GM23338 (cell line): ENCODE results near the gene NUDT6. TPM values are rescaled to one million over a fixed set of nuclear protein-coding genes. Genes with fewer than 3 reads are reported as not detected.

Experiments
- ATAC-seq: fragments of 200-7000 bp; cut with Tn5 transposase; 3 replicates; pipeline ENCODE4 v1.9.1; 2020
- DNase-seq: peaks from one replicate; pipeline ENCODE4 v3.0.0-alpha.2; 2015; ENCODE audit warnings: low spot score
- H2AFZ ChIP-seq: fragments of 200-600 bp; sonication (generic); 2 replicates; pipeline ENCODE4 v1.8.0; 2016; ENCODE audit warnings: antibody characterized with exemption, mild to moderate bottlenecking, moderate library complexity
- H3F3A ChIP-seq: fragments of 200-600 bp; sonication (generic); replicated peaks from 2 replicates; pipeline ENCODE4 v1.8.0; 2017; ENCODE audit warnings: antibody characterized with exemption, mixed run types, low read depth
- H3K27ac ChIP-seq: fragments of 200-600 bp; sonication (generic); 2 replicates; pipeline ENCODE4 v1.6.1; 2016; ENCODE audit warnings: low read depth
- H3K27me3 ChIP-seq: fragments of 200-600 bp; sonication (generic); 2 replicates; pipeline ENCODE4 v1.8.0; 2016; ENCODE audit warnings: mild to moderate bottlenecking, mixed run types, moderate library complexity; ENCODE audit not compliant: insufficient read depth
- H3K36me3 ChIP-seq: fragments of 200-600 bp; sonication (generic); 2 replicates; pipeline ENCODE4 v1.8.0; 2016; ENCODE audit warnings: mild to moderate bottlenecking; ENCODE audit not compliant: insufficient read depth
- H3K4me1 ChIP-seq: fragments of 200-600 bp; sonication (generic); 2 replicates; pipeline ENCODE4 v1.8.0; 2016; ENCODE audit warnings: mild to moderate bottlenecking, moderate library complexity; ENCODE audit not compliant: insufficient read depth
- H3K4me2 ChIP-seq: fragments of 200-600 bp; sonication (generic); 2 replicates; pipeline ENCODE4 v1.7.1; 2017; ENCODE audit warnings: mixed run types
- H3K4me3 ChIP-seq: fragments of 200-600 bp; sonication (generic); 2 replicates; pipeline ENCODE4 v1.6.1; 2016; ENCODE audit warnings: mixed run types
- H3K79me2 ChIP-seq: fragments of 200-600 bp; sonication (generic); replicated peaks from 2 replicates; pipeline ENCODE4 v1.8.0; 2017; ENCODE audit warnings: mild to moderate bottlenecking; ENCODE audit not compliant: insufficient read depth
- H3K9me2 ChIP-seq: fragments of 200-600 bp; sonication (generic); 2 replicates; pipeline ENCODE4 v1.8.0; 2017; ENCODE audit not compliant: insufficient read depth
- H4K20me1 ChIP-seq: fragments of 200-600 bp; sonication (generic); replicated peaks from 2 replicates; pipeline ENCODE4 v1.8.0; 2017; ENCODE audit warnings: mild to moderate bottlenecking; ENCODE audit not compliant: insufficient read depth
- H3K27ac Mint-ChIP-seq: 2 replicates; pipeline ENCODE4 v1.8.0; 2020; ENCODE audit warnings: inconsistent platforms, mild to moderate bottlenecking, moderate library complexity, mixed read lengths
- H3K27me3 Mint-ChIP-seq: 3 replicates; pipeline ENCODE4 v1.8.0; 2022; ENCODE audit warnings: low read depth, mild to moderate bottlenecking, moderate library complexity, mixed read lengths, inconsistent platforms; ENCODE audit not compliant: insufficient read depth, poor library complexity
- H3K36me3 Mint-ChIP-seq: 3 replicates; pipeline ENCODE4 v1.8.0; 2021; ENCODE audit warnings: low read depth, mild to moderate bottlenecking, inconsistent platforms, moderate library complexity, mixed read lengths
- H3K4me1 Mint-ChIP-seq: 3 replicates; pipeline ENCODE4 v1.8.0; 2020; ENCODE audit warnings: mild to moderate bottlenecking, inconsistent platforms, mixed read lengths
- H3K4me3 Mint-ChIP-seq: 3 replicates; pipeline ENCODE4 v1.8.0; 2021; ENCODE audit warnings: moderate library complexity, mild to moderate bottlenecking, inconsistent platforms, mixed read lengths
- H3K9me3 Mint-ChIP-seq: 3 replicates; pipeline ENCODE4 v1.8.0; 2020; ENCODE audit warnings: moderate library complexity, mild to moderate bottlenecking, inconsistent platforms, mixed read lengths
- CTCF ChIP-seq, 2 experiments: fragments of 200-600 bp in 1 of 2; sonication (generic) in 1 of 2; conservative IDR thresholded peaks; 2 replicates each; pipeline versions ENCODE4 v1.5.1 to v1.6.1; 2016 to 2017; ENCODE audit warnings: antibody characterized with exemption in 2 of 2, low read depth in 2 of 2, mild to moderate bottlenecking in 2 of 2, moderate library complexity in 1 of 2
- EZH2 ChIP-seq: fragments of 200-600 bp; sonication (generic); IDR thresholded peaks from one replicate; pipeline ENCODE4 v1.8.0; 2017; ENCODE audit warnings: antibody characterized with exemption, mild to moderate bottlenecking, low read depth; ENCODE audit not compliant: unreplicated experiment
- EZH2phosphoT487 ChIP-seq: fragments of 200-600 bp; sonication (generic); IDR thresholded peaks from one replicate; pipeline ENCODE4 v1.8.1; 2018; ENCODE audit warnings: antibody characterized with exemption; ENCODE audit not compliant: unreplicated experiment
- JUNB ChIP-seq: IDR thresholded peaks from one replicate; pipeline ENCODE4 v1.6.1; 2016; ENCODE audit warnings: antibody characterized with exemption; ENCODE audit not compliant: unreplicated experiment
- POLR2AphosphoS5 ChIP-seq: IDR thresholded peaks from 2 replicates; pipeline ENCODE4 v1.6.1; 2016; ENCODE audit warnings: antibody characterized with exemption, low read depth
- REST ChIP-seq: IDR thresholded peaks from one replicate; pipeline ENCODE4 v1.6.1; 2018; ENCODE audit warnings: antibody characterized with exemption; ENCODE audit not compliant: unreplicated experiment
- STAT1 ChIP-seq: IDR thresholded peaks from one replicate; pipeline ENCODE4 v1.6.1; 2016; ENCODE audit warnings: antibody characterized with exemption; ENCODE audit not compliant: unreplicated experiment
- ZNF331 ChIP-seq: fragments of 250-450 bp; sonication (Bioruptor Pico); IDR thresholded peaks from 2 replicates; pipeline ENCODE4 v1.5.0; 2020; ENCODE audit warnings: low read depth, mild to moderate bottlenecking, moderate library complexity
- polyA plus RNA-seq: library from polyadenylated mRNA; unstranded; fragments of >200 nt; fragmentation: Nextera tagmentation; extraction: Ambion mirVana; gene quantifications from 2 replicates; pipeline ENCODE4 v1.2.1, GENCODE V29; 2016
- total RNA-seq: library from RNA; depleted of rRNA; stranded (reverse); fragments of >200 nt; shearing (Covaris generic); gene quantifications from 2 replicates; pipeline ENCODE4 v1.2.3, GENCODE V29; 2014

NUDT6 gene
- total and polyA plus RNA-seq, 2 experiments from 2014 or later = 4.9 to 9.1 TPM

GRCh38 chr4:122914292-122914904, 8.0 kb downstream of the NUDT6 start:
- no peaks in the 10 kb centered on the region for H3K27me3 Mint-ChIP-seq
- Histone ChIP-seq H3K36me3 (no peaks in the 10 kb centered on the region), H3K9me2 (no peaks in the 10 kb centered on the region), H3K4me3 (no peak overlapping the region), H3K79me2 (no peaks in the 10 kb centered on the region), H3K4me2 (no peak overlapping the region), H3K4me1 (no peaks in the 10 kb centered on the region; the same call in 1 of the 2 replicates), H3K27ac (no peak overlapping the region), H2AFZ (no peak overlapping the region), H4K20me1 (no peaks in the 10 kb centered on the region), H3K27me3 (no peaks in the 10 kb centered on the region), H3F3A (no peaks in the 10 kb centered on the region)
- no peak overlapping the region for H3K4me3 Mint-ChIP-seq
- DNase-seq (peak; percentile 43), ATAC-seq (peak; percentile 43; the same call in 2 of the 3 replicates)
- no peaks in the 10 kb centered on the region; the same call in 2 of the 3 replicates for H3K4me1 Mint-ChIP-seq
- H3K36me3 Mint-ChIP-seq = no peaks in the 10 kb centered on the region
- H3K9me3 Mint-ChIP-seq = no peaks in the 10 kb centered on the region
- no peak overlapping the region for H3K27ac Mint-ChIP-seq
- TF ChIP-seq ZNF331 (CRISPR knock-in tag) (no peak), POLR2AphosphoS5 (no peak), STAT1 (no peak), REST (no peak), CTCF (conservative IDR thresholded peaks at IDR 0.05; ENCODE audit: low read depth in 2 of 2) (peak; percentile 58 to 73), EZH2phosphoT487 (no peak), EZH2 (no peak)

GRCh38 chr4:122912810-122913575, 9.4 kb downstream of the NUDT6 start:
- Mint-ChIP-seq H3K27ac (no peak overlapping the region), H3K4me3 (no peak overlapping the region), H3K36me3 (no peaks in the 10 kb centered on the region), H3K9me3 (no peaks in the 10 kb centered on the region), H3K27me3 (no peaks in the 10 kb centered on the region), H3K4me1 (peaks cover 2% of the 10 kb centered on the region; the same call in 2 of the 3 replicates)
- Histone ChIP-seq H3K4me3 (no peak overlapping the region), H2AFZ (no peak overlapping the region), H3K27ac (no peak overlapping the region), H3K4me2 (no peak overlapping the region), H3F3A (no peaks in the 10 kb centered on the region), H3K9me2 (no peaks in the 10 kb centered on the region), H3K36me3 (no peaks in the 10 kb centered on the region), H3K27me3 (no peaks in the 10 kb centered on the region), H3K4me1 (peaks cover 5% of the 10 kb centered on the region), H3K79me2 (no peaks in the 10 kb centered on the region), H4K20me1 (no peaks in the 10 kb centered on the region)
- ATAC-seq (peak; percentile 59; the same call in 2 of the 3 replicates), DNase-seq (no peak)
- TF ChIP-seq REST (no peak), POLR2AphosphoS5 (no peak), EZH2 (no peak), JUNB (no peak)
